Measurements from ENCODE around the gene CD3G. TPM values are rescaled to one million over a fixed set of nuclear protein-coding genes. Genes with fewer than 3 reads are reported as not detected.
"Not testable (repeated sequence)": the region's sequence is repeated elsewhere in the genome, so short reads cannot be mapped to it uniquely, and the experiment has no call there.

CD3G gene
- total RNA-seq, 1 donor from 2014 or later = not detected

GRCh38 chr11:118305726-118306125 is 38.4 kb upstream of the CD3G start:
- H3K4me3 ChIP-seq (ENCODE audit: low read depth, low read length) = no peak overlapping the region
- no peak for TF ChIP-seq CTCF (conservative IDR thresholded peaks at IDR 0.05; ENCODE audit: low read depth, low read length)
- DNase-seq (ENCODE audit: low read depth) = no peak

- no peak for TF ChIP-seq CTCF (conservative IDR thresholded peaks at IDR 0.05; ENCODE audit: low read depth, low read length)
- no peak for DNase-seq (ENCODE audit: low read depth)
- no peak overlapping the region for H3K4me3 ChIP-seq (ENCODE audit: low read depth, low read length)
Observed at GRCh38 chr11:118306556-118306955, 37.6 kb upstream of the CD3G start.

GRCh38 chr11:118308995-118309528 is 35.1 kb upstream of the CD3G start:
- DNase-seq (ENCODE audit: low read depth); H3K4me3 ChIP-seq (ENCODE audit: low read depth, low read length): not testable (repeated sequence)

GRCh38 chr11:118310271-118310670 is 33.9 kb upstream of the CD3G start:
- H3K4me3 ChIP-seq (ENCODE audit: low read depth, low read length) = no peak overlapping the region
- TF ChIP-seq CTCF (conservative IDR thresholded peaks at IDR 0.05; ENCODE audit: low read depth, low read length) = no peak
- DNase-seq (ENCODE audit: low read depth) = no peak

GRCh38 chr11:118310781-118311485 is 33.2 kb upstream of the CD3G start:
- TF ChIP-seq CTCF (conservative IDR thresholded peaks at IDR 0.05; ENCODE audit: low read depth, low read length) = no peak
- DNase-seq (ENCODE audit: low read depth) = no peak
- no peak overlapping the region for H3K4me3 ChIP-seq (ENCODE audit: low read depth, low read length)

GRCh38 chr11:118311518-118311917 is 32.6 kb upstream of the CD3G start:
- H3K4me3 ChIP-seq (ENCODE audit: low read depth, low read length) = no peak overlapping the region
- no peak for DNase-seq (ENCODE audit: low read depth)
- no peak for TF ChIP-seq CTCF (conservative IDR thresholded peaks at IDR 0.05; ENCODE audit: low read depth, low read length)

- H3K4me3 ChIP-seq (ENCODE audit: low read depth, low read length) = no peak overlapping the region
- DNase-seq (ENCODE audit: low read depth) = no peak
- no peak for TF ChIP-seq CTCF (conservative IDR thresholded peaks at IDR 0.05; ENCODE audit: low read depth, low read length)
Observed at GRCh38 chr11:118312328-118312727, 31.8 kb upstream of the CD3G start.
